ENCODE results near the gene NR2E1.

DNA sequence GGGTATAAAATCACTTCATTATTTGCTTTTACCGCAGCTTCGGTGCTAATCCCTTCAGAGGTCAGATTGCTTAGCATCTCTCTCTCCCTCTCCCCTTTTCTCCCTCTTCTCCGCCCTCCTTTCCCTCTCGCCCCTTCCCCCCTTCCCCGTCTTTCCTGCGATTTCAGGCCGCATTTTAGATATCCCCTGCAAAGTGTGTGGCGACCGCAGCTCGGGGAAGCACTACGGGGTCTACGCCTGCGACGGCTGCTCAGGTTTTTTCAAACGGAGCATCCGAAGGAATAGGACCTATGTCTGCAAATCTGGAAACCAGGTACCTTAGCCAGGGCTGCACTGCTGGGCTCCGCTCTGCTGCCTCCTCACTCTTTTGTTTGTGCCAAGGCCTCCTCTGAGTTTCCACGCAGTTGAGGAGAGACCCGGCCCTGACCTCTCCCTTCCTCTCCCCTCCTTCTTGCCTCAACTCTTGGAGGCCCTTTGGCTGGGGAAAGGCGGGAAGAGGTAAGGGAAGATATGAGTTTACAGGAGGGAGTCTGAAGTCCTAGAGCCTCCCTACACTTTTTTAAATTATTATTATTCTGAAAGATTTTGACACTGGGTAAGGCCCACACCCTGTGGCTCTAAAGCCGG, 5.6 kb downstream of the NR2E1 start:
- TF ChIP-seq CTCF (conservative IDR thresholded peaks at IDR 0.05; ENCODE audit: low read depth in 2 of 2) (no peak), POLR2AphosphoS5 (IDR thresholded peaks at IDR 0.05; ENCODE audit: low read depth) (no peak), EZH2 (IDR thresholded peaks at IDR 0.05; ENCODE audit: low read depth, unreplicated experiment) (peak; percentile 67), CREB1 (CRISPR knock-in tag; IDR thresholded peaks at IDR 0.05; ENCODE audit: low read depth) (no peak), EZH2phosphoT487 (IDR thresholded peaks at IDR 0.05; ENCODE audit: unreplicated experiment) (no peak), JUNB (IDR thresholded peaks at IDR 0.05; ENCODE audit: unreplicated experiment) (no peak), ZNF331 (CRISPR knock-in tag; IDR thresholded peaks at IDR 0.05; ENCODE audit: low read depth) (no peak), ZNF114 (CRISPR knock-in tag; IDR thresholded peaks at IDR 0.05) (no peak), ETS1 (IDR thresholded peaks at IDR 0.05) (no peak), NANOG (IDR thresholded peaks at IDR 0.05; ENCODE audit: borderline replicate concordance) (no peak), ZNF462 (CRISPR knock-in tag; IDR thresholded peaks at IDR 0.05) (no peak), STAT1 (IDR thresholded peaks at IDR 0.05; ENCODE audit: unreplicated experiment) (no peak)
- TF ChIP-seq, protein P1, sequence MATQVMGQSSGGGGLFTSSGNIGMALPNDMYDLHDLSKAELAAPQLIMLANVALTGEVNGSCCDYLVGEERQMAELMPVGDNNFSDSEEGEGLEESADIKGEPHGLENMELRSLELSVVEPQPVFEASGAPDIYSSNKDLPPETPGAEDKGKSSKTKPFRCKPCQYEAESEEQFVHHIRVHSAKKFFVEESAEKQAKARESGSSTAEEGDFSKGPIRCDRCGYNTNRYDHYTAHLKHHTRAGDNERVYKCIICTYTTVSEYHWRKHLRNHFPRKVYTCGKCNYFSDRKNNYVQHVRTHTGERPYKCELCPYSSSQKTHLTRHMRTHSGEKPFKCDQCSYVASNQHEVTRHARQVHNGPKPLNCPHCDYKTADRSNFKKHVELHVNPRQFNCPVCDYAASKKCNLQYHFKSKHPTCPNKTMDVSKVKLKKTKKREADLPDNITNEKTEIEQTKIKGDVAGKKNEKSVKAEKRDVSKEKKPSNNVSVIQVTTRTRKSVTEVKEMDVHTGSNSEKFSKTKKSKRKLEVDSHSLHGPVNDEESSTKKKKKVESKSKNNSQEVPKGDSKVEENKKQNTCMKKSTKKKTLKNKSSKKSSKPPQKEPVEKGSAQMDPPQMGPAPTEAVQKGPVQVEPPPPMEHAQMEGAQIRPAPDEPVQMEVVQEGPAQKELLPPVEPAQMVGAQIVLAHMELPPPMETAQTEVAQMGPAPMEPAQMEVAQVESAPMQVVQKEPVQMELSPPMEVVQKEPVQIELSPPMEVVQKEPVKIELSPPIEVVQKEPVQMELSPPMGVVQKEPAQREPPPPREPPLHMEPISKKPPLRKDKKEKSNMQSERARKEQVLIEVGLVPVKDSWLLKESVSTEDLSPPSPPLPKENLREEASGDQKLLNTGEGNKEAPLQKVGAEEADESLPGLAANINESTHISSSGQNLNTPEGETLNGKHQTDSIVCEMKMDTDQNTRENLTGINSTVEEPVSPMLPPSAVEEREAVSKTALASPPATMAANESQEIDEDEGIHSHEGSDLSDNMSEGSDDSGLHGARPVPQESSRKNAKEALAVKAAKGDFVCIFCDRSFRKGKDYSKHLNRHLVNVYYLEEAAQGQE (IDR thresholded peaks at IDR 0.05; ENCODE audit: unreplicated experiment) = no peak
